GM18499 (cell line): ENCODE data around the gene PTPRD.

Experiments used
- ATAC-seq: cut with Tn5 transposase; IDR thresholded peaks from one replicate; pipeline ENCODE4 v1.9.1; 2021; ENCODE audit warnings: moderate number of reproducible peaks; ENCODE audit not compliant: insufficient read depth, unreplicated experiment

PTPRD gene

DNA sequence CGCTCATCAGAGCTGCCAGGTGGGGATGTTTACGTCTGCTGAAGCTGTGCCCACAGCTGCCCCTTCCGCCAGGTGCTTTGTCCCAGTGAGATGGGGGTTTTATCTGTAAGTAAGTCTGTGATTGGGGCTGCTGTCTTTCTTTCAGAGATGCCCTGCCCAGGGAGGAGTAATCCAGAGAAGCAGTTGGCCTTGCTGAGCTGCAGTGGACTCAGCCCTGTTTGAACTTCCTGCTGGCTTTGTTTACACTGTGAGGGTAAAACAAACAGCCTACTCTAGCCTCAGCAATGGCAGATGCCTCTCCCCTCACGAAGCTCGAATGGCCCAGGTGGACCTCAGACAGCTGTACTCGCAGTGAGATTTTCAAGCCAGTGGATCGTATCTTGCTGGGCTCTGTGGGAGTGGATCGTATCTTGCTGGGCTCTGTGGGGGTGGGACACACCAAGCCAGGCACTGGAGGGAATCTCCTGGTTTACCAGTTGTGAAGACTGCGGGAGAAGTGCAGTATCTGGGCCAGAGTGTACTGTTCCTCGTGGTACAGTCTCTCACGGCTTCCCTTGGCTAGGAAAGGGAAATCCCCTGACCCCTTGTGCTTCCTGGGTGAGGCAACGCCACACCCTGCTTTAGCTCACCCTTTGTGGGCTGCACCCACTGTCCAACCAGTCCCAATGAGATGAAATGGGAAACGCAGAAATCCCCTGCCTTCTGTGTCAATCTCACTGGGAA lies 2283.1 kb downstream of the PTPRD start:
- no peak for ATAC-seq

DNA sequence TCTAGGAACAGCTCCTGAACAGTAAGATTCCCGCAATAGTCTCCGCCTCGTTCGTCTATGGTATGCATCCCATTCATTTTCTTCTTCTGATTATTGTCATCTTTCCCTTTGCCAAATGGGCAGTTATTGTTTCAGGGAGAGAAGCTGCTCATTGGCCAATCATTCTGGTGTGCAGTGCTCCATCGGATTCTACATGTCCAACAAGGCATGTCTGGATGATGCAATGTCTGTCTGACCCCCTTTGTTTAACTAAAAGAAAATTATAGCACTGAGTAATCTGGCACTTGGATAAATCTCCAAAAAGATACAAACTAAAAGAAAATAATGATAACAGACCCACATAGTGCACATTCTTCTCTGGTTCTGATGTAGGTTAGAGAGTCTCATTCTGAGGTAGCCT lies 2297.6 kb downstream of the PTPRD start:
- ATAC-seq, result no peak

GRCh38 chr9:8309258-8309657 lies 2303.5 kb downstream of the PTPRD start:
- no peak for ATAC-seq

DNA sequence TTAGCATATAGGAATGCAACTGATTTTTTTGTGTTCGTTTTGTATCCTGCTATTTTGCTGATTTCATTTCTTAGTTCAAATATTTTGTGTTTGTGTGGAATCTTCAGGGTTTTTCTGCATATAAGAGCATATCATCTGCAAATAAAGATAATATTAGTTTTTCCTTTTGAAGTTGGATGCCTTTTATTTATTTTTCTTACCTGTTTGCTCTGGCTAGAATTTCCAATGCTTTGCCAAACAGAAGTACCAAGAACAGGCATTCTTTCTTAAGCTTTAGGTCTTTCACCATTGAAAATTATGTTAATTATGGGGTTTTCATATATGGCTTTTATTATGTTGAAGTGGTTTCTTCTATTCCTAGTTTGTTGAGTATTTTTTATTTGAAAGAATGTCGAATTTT lies 2308.1 kb downstream of the PTPRD start:
- ATAC-seq, result no peak

- ATAC-seq, result no peak
These were observed 2311.5 kb downstream of the PTPRD start for GRCh38 chr9:8301296-8301695.

GRCh38 chr9:8297047-8297446 lies 2315.8 kb downstream of the PTPRD start:
- ATAC-seq, result no peak

DNA sequence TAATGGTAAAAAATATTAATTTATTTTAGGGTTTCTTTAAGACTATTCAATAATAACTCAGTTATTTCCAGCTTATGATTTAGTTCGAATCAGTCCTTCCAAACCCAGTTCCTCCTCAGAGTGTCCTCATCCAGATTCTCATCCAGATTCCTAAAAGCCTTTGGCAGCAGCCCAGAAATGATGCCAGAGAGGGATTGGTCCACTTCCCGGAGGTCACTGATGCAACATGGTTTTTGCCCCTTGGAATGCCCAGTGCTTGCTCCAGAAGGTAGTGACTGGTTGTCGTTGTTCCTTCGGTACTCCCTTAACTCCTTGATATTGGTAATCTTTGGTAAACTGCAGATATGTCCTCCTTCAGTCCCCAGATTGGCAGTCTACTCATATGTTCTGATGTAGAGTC lies 2320.1 kb downstream of the PTPRD start:
- ATAC-seq, result no peak

DNA sequence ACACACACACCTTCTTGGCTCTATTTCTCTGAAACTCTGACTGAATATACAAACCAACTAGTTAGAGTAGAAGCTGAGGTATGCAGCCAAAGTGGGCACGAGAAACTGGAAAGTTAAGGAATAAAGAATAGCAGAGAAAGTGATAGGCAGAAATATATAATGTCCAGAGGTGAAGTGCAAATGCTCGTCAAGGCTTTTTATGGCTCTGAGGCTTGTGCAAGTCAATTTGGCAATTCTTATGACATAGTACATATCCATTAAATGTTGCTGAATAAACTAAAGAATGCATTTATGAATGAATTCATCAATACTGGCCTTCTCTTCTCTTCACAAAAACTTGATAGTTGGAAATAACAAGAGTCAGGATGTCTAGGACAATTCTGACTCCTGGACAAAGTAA lies 2323.1 kb downstream of the PTPRD start:
- ATAC-seq, result no peak

DNA sequence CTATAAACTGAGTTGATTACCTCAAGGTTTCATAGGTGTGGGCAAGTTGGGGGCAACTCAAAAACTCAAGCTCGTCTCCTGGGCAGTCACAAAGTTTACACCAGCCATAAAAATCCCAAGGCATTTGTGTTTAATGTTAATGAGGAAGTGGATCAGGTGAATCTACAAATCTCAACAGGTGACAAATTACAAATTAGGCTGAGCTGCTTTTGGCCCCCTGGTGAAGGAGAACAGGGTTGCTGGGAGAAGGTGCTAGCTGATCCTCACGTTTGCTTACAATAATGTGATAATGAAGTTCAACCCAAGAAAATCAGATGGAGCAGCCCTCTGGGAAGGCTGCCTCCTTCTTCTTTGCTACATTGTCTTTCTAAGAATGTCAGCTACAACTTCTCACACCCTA lies 2324.8 kb downstream of the PTPRD start:
- no peak for ATAC-seq

- no peak for ATAC-seq
These were observed 2325.3 kb downstream of the PTPRD start for GRCh38 chr9:8287501-8287900.

GRCh38 chr9:8284884-8285283 lies 2327.9 kb downstream of the PTPRD start:
- no peak for ATAC-seq

DNA sequence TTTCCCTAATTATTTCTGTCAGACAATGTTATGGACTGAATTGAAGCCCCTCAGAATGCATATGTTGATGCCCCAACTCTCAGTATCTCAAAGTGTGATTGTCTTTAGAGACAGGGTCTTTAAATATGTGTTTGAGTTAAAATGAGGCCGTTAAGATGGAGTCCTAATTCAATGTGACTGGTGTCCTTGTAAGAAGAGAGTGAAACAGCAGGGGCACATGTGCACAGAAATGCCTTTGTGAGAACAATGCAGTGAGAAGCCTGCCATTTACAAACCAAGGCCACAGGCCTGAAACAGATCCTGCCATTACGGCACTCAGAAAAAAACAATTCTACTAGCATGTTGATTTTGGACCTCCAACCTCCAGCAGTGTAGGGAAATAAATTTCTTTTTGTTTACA lies 2330.3 kb downstream of the PTPRD start:
- no peak for ATAC-seq

GRCh38 chr9:8280811-8281210 lies 2332.0 kb downstream of the PTPRD start:
- no peak for ATAC-seq

GRCh38 chr9:8278048-8278447 lies 2334.8 kb downstream of the PTPRD start:
- no peak for ATAC-seq

GRCh38 chr9:8270235-8270634 lies 2342.6 kb downstream of the PTPRD start:
- no peak for ATAC-seq

DNA sequence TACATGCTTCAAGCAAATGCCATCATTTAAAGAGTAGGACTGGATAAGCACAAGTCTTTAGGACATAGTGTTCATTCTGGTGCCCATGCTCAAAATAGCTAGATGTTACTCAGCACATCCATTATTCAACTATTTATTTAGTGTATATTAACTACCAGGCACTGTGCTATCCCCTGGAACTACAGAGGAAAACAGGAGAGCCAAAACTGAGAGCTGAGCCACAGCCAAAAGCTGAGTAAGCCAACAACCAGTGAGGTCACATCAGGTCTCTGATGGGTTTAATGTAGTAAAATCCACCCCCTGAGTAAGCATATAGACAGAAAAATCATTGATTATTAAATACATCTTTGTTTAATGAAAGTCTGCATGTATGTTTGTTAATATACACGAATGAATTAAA lies 2343.9 kb downstream of the PTPRD start:
- ATAC-seq, result no peak

DNA sequence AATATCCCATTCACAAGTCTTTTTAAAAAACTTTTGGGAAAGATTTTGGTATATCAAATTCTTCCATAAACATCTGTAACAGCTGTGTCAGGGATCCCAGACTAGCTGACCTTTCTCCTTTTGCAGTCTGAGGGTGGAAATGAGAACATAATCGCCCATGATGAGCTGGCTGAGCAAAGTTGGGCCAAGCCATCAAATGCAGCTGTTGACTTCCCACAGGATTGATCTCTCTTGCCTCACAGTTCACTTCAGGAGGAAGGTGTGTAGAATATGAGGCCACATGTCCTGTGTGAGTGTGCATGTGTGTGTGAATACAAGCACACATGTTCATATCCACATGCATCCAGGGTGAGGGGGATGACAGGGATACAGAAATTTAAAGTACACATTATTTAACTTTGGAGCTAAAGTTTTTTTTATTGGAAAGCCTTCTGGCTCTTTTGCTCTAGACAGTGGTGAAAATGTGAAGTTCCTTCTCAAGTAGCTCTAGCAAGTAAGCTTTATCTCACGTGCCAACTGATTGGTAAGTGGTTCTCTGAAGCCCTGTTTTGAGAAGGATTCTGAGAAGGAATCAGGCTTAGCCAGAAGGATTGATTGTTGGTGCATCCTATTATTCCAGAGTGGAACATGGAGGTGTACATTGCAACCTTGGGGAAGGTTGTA lies 2344.5 kb downstream of the PTPRD start:
- ATAC-seq, result no peak

DNA sequence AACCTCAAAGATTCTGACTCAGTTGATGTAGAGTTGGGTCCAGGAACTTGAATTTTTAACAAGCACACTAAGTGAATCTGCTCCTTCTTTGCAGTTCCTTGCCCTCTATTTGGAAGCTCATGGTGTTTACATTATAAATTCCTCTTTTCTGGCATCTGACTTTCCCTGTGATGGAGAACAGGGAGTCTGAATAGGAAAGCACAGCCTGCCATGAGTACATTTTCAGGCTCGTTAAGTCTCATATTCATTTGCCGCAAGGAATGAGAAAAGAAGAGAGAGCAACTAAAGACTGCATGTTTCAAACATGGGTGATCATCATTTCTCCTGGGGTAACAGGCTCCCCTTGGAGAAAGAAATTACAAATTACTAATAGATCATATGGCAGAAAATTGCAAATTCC lies 2345.2 kb downstream of the PTPRD start:
- ATAC-seq, result no peak

DNA sequence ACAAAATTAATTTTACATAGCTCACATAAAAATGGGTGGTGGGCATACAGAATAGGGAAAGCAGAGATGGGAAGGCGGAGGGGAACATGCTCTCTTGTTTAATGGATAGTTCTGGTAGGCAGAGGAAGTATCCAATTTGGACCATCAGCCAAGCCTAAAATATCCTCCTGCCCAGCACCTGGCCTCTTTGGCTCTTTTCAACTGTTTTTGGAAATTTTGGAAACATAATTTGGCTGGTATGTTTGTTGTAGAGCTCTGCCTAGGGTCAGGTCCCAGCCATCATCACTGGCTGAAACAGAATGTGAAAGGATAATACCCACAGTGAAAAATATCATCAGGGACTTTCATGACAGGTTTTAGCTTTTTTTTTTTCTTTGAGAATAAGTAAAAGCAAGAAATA lies 2345.9 kb downstream of the PTPRD start:
- ATAC-seq, result no peak

GRCh38 chr9:8265281-8265680 lies 2347.5 kb downstream of the PTPRD start:
- no peak for ATAC-seq
